ENCODE data around the gene BMERB1. TPM values are rescaled to one million over a fixed set of nuclear protein-coding genes. Genes with fewer than 3 reads are reported as not detected.

BMERB1 gene
- total RNA-seq, 1 donor from 2014 or later, result 35.9 TPM

DNA sequence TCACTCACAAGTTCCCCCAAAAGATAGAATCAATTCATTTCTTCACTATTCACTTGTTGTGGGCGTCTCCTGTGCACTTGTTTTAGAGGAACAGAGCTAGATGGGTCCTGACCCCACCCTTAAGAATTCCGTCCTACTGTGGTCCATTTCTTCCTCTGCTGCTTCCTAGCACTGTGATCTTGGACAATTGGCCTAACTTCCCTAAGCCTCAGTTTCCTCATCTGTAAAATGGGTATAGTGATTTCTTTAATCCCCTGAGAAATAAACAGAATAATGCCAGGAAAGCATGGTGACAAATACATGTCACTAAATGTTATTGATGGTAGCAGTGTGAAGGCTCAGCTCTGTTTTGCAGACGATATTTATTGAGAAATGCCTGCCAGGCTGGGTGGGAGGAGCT lies 9.9 kb downstream of the BMERB1 start:
- H3K4me1 Mint-ChIP-seq (ENCODE audit: low read depth), result peaks cover 29% of the 10 kb centered on the region
- no peak overlapping the region for H3K4me3 Mint-ChIP-seq (ENCODE audit: unreplicated experiment)
- DNase-seq (ENCODE audit: low spot score), result no peak
- no peaks in the 10 kb centered on the region for H3K27me3 Mint-ChIP-seq (ENCODE audit: low read depth)
- H3K36me3 Mint-ChIP-seq (ENCODE audit: low read depth), result peaks cover 5% of the 10 kb centered on the region
- H3K27ac Mint-ChIP-seq (ENCODE audit: unreplicated experiment), result no peak overlapping the region
- H3K9me3 Mint-ChIP-seq (ENCODE audit: low read depth), result peaks cover 4% of the 10 kb centered on the region
- TF ChIP-seq, protein P1, sequence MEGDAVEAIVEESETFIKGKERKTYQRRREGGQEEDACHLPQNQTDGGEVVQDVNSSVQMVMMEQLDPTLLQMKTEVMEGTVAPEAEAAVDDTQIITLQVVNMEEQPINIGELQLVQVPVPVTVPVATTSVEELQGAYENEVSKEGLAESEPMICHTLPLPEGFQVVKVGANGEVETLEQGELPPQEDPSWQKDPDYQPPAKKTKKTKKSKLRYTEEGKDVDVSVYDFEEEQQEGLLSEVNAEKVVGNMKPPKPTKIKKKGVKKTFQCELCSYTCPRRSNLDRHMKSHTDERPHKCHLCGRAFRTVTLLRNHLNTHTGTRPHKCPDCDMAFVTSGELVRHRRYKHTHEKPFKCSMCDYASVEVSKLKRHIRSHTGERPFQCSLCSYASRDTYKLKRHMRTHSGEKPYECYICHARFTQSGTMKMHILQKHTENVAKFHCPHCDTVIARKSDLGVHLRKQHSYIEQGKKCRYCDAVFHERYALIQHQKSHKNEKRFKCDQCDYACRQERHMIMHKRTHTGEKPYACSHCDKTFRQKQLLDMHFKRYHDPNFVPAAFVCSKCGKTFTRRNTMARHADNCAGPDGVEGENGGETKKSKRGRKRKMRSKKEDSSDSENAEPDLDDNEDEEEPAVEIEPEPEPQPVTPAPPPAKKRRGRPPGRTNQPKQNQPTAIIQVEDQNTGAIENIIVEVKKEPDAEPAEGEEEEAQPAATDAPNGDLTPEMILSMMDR (IDR thresholded peaks at IDR 0.05), result no peak

- H3K27ac Mint-ChIP-seq (ENCODE audit: unreplicated experiment), result no peak overlapping the region
- TF ChIP-seq, protein P1 (IDR thresholded peaks at IDR 0.05), result no peak
- no peak overlapping the region for H3K4me3 Mint-ChIP-seq (ENCODE audit: unreplicated experiment)
- H3K4me1 Mint-ChIP-seq (ENCODE audit: low read depth), result peaks cover 17% of the 10 kb centered on the region
- H3K9me3 Mint-ChIP-seq (ENCODE audit: low read depth), result peaks cover 4% of the 10 kb centered on the region
- H3K27me3 Mint-ChIP-seq (ENCODE audit: low read depth), result no peaks in the 10 kb centered on the region
- H3K36me3 Mint-ChIP-seq (ENCODE audit: low read depth), result peaks cover 5% of the 10 kb centered on the region
- no peak for DNase-seq (ENCODE audit: low spot score)
Measured at GRCh38 chr16:15445450-15445849, 11.1 kb downstream of the BMERB1 start.

- peaks cover 3% of the 10 kb centered on the region for H3K4me1 Mint-ChIP-seq (ENCODE audit: low read depth)
- peaks cover 5% of the 10 kb centered on the region for H3K36me3 Mint-ChIP-seq (ENCODE audit: low read depth)
- H3K4me3 Mint-ChIP-seq (ENCODE audit: unreplicated experiment), result no peak overlapping the region
- H3K27ac Mint-ChIP-seq (ENCODE audit: unreplicated experiment), result no peak overlapping the region
- TF ChIP-seq, protein P1 (IDR thresholded peaks at IDR 0.05), result no peak
- H3K27me3 Mint-ChIP-seq (ENCODE audit: low read depth), result no peaks in the 10 kb centered on the region
- H3K9me3 Mint-ChIP-seq (ENCODE audit: low read depth), result peaks cover 4% of the 10 kb centered on the region
- no peak for DNase-seq (ENCODE audit: low spot score)
Measured at GRCh38 chr16:15446901-15447300, 12.5 kb downstream of the BMERB1 start.

DNA sequence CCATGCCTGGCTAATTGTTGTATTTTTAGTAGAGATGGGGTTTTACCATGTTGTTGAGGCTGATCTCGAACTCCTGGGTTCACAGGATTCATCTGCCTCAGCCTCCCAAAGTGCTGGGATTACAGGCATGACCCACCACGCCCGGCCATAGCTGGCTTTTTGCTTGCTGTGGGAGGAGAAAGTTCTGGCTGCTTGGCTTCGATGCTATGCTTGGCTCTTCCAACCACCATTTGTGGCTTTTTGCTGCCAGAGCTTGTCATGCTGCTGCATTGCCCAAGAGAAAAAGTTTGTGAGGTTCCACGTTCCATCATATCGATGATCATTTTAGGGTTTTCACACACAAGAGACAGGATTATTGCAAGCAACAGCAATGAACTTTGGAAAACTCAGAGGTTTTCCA lies 16.2 kb downstream of the BMERB1 start:
- Mint-ChIP-seq H3K9me3 (ENCODE audit: low read depth) (no peaks in the 10 kb centered on the region), H3K4me3 (ENCODE audit: unreplicated experiment) (no peak overlapping the region), H3K36me3 (ENCODE audit: low read depth) (peaks cover 3% of the 10 kb centered on the region), H3K27me3 (ENCODE audit: low read depth) (no peaks in the 10 kb centered on the region), H3K4me1 (ENCODE audit: low read depth) (peaks cover 9% of the 10 kb centered on the region), H3K27ac (ENCODE audit: unreplicated experiment) (no peak overlapping the region)
- TF ChIP-seq, protein P1 (IDR thresholded peaks at IDR 0.05), result no peak
- DNase-seq (ENCODE audit: low spot score), result no peak

GRCh38 chr16:15451098-15451731 lies 16.8 kb downstream of the BMERB1 start:
- Mint-ChIP-seq H3K4me3 (ENCODE audit: unreplicated experiment) (no peak overlapping the region), H3K27ac (ENCODE audit: unreplicated experiment) (no peak overlapping the region), H3K36me3 (ENCODE audit: low read depth) (peaks cover 3% of the 10 kb centered on the region), H3K27me3 (ENCODE audit: low read depth) (no peaks in the 10 kb centered on the region), H3K4me1 (ENCODE audit: low read depth) (peaks cover 9% of the 10 kb centered on the region), H3K9me3 (ENCODE audit: low read depth) (no peaks in the 10 kb centered on the region)
- no peak for DNase-seq (ENCODE audit: low spot score)
- TF ChIP-seq, protein P1 (IDR thresholded peaks at IDR 0.05), result no peak
